HG02642 (cell line): ENCODE results near the gene CCDC144A.
"Not testable (repeated sequence)": the region's sequence is repeated elsewhere in the genome, so short reads cannot be mapped to it uniquely, and the experiment has no call there.

Source experiments
- ATAC-seq: cut with Tn5 transposase; IDR thresholded peaks from one replicate; pipeline ENCODE4 v1.9.1; 2021; ENCODE audit warnings: mild to moderate bottlenecking; ENCODE audit not compliant: unreplicated experiment, poor library complexity

Gene CCDC144A

GRCh38 chr17:16689731-16690281 lies at the start of gene CCDC144A:
TSS of gene CCDC144A (plus strand) at chr17:16690241. CDS start at chr17:16690401, 160 bp downstream.
- not testable (repeated sequence) for ATAC-seq

DNA sequence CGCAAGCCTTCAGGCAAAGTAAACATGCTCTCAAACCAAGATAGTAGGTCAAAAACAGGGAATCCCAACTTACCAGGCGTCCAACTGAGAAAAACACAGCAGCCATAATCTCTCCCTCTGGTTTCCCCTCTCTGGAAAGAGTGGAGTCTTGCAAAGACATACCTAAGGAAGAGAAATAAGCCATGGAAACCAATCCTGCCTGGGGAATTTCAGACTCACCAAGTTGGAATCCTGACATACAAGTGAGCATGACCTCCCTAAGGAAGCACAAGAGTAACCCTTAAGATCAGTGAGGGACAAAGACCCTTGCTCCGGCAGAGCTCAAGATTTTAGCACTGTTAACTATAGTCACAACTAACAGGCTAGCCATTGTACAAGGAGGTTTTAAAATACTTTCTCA lies 40.5 kb upstream of the CCDC144A start:
- ATAC-seq: no peak

DNA sequence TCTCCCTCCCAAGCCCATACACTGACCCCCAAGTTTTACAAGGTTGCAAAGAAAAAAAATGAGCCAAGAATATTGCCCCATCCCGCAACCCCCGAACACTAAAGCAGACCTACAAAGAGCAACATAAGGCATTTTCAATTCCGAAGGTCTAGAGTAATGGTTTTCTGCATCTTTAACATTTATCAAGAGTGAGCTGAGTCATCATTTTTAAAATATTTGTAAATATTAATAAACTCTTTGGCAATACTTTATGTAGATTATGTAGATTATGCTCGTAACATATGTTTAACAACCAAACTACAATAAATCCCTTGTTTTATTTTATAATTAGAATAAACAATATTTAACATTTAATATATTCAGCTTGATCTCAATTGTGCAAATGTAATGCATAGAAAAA lies 37.8 kb upstream of the CCDC144A start:
- no peak for ATAC-seq

GRCh38 chr17:16652847-16653366 lies 37.1 kb upstream of the CCDC144A start:
- no peak for ATAC-seq

GRCh38 chr17:16653367-16654041 lies 36.5 kb upstream of the CCDC144A start, which contains the start of gene ZNF624:
TSS of gene ZNF624 (minus strand) at chr17:16653850.
- ATAC-seq: peak; percentile 95

DNA sequence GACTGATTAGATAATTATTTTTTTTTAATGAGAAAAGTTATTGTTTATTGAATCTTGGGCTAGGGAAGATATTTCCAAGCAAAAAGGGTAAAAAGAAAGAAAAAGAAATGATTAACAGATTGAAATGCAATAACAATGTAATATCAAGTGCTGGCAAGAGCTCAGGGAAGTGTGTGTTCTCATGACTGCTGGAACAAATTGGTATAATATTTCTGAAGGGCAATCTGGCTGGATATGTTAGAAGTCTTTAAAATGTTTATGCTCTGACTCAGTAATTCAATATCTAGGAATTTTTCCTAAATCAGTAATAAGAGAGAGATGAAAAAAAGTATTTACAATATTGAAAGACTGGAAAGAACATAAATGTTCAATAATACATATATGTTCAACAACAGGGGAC lies 28.8 kb upstream of the CCDC144A start:
- no peak for ATAC-seq

- no peak for ATAC-seq
Observed at GRCh38 chr17:16662936-16663335, 27.1 kb upstream of the CCDC144A start.

- ATAC-seq: not testable (repeated sequence)
Observed at GRCh38 chr17:16666553-16666906, 23.5 kb upstream of the CCDC144A start.

GRCh38 chr17:16666907-16667636 lies 23.0 kb upstream of the CCDC144A start:
- ATAC-seq: not testable (repeated sequence)

GRCh38 chr17:16676676-16677268 lies 13.3 kb upstream of the CCDC144A start:
- no peak for ATAC-seq

DNA sequence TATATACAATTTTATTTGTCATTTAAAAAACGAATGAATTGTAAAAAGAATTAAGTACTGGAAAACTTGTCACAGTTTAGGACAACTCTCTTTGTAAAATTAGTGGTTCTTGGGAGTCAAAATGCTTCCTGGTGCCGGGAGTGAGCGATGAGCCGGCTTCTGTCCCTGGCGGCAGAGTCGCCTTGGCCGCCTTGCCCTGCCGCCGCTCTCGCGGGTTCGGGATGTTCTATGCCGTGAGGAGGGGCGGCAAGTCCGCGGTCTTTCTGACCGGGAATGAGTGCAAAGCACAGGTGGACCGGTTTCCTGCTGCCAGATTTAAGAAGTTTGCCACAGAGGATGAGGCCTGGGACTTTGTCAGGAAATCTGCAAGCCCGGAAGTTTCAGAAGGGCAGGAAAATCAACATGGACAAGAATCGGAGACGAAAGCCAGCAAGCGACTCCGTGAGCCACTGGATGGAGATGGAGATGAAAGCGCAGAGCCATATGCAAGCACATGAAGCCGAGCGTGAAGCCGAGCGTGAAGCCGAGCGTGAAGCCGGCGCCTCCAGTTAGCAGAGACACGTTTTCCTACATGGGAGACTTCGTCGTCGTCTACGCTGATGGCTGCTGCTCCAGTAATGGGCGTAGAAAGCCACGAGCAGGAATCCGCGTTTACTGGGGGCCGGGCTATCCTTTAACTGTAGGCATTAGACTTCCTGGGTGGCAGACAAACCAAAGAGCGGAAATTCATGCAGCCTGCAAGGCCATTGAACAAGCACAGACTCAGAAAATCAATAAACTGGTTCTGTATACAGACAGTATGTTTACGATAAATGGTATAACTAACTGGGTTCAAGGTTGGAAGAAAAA lies 6.5 kb upstream of the CCDC144A start:
- ATAC-seq: not testable (repeated sequence)

- not testable (repeated sequence) for ATAC-seq
Observed at GRCh38 chr17:16686019-16686418, 4.0 kb upstream of the CCDC144A start.

DNA sequence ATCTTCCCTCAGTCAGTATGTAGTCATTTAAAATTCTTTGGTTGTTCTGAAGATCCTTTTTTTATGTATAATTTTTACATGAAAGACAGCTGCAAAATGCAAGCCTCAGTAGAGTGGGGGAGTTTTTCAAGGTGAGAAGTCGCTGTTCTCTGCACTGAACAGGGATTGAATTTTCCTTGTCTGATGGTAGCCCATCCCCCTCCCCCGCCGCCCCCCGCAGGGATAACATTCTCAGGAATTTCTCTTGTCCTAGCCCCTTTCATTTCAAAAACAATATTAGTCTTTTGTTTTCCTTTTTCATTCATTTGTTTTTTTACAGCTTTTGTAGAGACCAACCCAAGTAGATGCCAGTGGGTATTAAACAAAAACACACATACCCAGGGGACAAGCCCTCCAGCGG lies 2.9 kb upstream of the CCDC144A start:
- ATAC-seq: not testable (repeated sequence)

- ATAC-seq: not testable (repeated sequence)
Observed at GRCh38 chr17:16690447-16690846, 406 bp downstream of the CCDC144A start.

GRCh38 chr17:16697603-16698002 lies 7.6 kb downstream of the CCDC144A start:
- not testable (repeated sequence) for ATAC-seq

GRCh38 chr17:16745492-16746203 lies 55.6 kb downstream of the CCDC144A start:
- ATAC-seq: not testable (repeated sequence)

GRCh38 chr17:16746571-16746970 lies 56.5 kb downstream of the CCDC144A start:
- ATAC-seq: not testable (repeated sequence)

- ATAC-seq: not testable (repeated sequence)
Observed at GRCh38 chr17:16750515-16750914, 60.5 kb downstream of the CCDC144A start.

DNA sequence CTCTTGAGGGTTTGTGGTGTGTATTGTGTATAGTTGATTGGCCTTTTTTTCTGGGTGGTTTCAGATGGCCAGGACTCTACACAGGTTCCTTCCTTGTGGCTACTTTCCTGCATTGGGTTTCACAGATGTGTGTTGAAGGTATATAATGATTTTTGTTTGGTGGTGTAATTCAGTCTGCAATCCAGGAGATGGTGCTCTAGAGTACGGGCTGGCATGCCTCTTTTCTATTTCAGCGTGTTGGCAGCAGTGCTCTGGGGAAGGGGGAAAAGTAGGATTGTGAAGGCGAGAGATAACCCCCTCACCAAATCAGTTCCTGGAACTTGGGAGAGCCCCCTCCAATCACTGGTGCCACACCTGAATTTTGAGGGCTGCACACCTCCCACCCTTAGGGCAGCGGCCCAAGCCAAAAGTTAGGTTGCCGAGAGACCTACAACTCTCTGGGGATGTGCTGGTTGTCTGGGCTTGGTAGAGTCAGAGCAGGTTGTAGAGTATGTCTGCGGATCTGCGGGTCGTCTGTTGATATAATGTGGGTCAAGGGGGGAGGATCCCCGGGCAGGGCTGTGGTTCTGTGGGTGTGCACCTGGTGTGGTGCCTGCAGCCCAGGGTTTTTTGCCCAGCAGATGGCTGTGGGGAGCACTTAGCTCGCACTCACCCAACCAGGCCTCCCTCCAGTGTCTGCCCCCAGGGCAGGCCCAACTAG lies 61.3 kb downstream of the CCDC144A start:
- not testable (repeated sequence) for ATAC-seq
